HepG2 (cell line): Measurements from ENCODE around the gene MRNIP. TPM values are rescaled to one million over a fixed set of nuclear protein-coding genes. Genes with fewer than 3 reads are reported as not detected.

ENCODE experiments used
- ARNT ChIP-seq: fragments of 450-650 bp; IDR thresholded peaks from 2 replicates; pipeline ENCODE4 v1.6.1; 2017
- FOSL1 ChIP-seq: sonication (generic); formaldehyde crosslinking; IDR thresholded peaks from 2 replicates; pipeline ENCODE4 v1.9.0; 2021; ENCODE audit warnings: missing genetic modification reagents, borderline replicate concordance
- HNF4G ChIP-seq, 2 experiments: sonication (generic) in 1 of 2; formaldehyde crosslinking in 1 of 2; IDR thresholded peaks; 2 replicates each; pipeline versions ENCODE4 v1.4.0 to v1.6.1; 2011 to 2020; ENCODE audit warnings: borderline replicate concordance in 2 of 2, low read depth in 2 of 2, mild to moderate bottlenecking in 2 of 2, low read length in 1 of 2, missing genetic modification reagents in 1 of 2, moderate library complexity in 1 of 2
- HOXA3 ChIP-seq: sonication (generic); formaldehyde crosslinking; IDR thresholded peaks from 2 replicates; pipeline ENCODE4 v1.5.0; 2020; ENCODE audit warnings: missing genetic modification reagents
- MAFG ChIP-seq: sonication (generic); formaldehyde crosslinking; IDR thresholded peaks from 2 replicates; pipeline ENCODE4 v1.5.1; 2020; ENCODE audit warnings: mild to moderate bottlenecking, missing genetic modification reagents
- MATR3 ChIP-seq: sonication (generic); formaldehyde crosslinking; IDR thresholded peaks from 2 replicates; pipeline ENCODE4 v1.4.0; 2020; ENCODE audit warnings: missing genetic modification reagents
- MEIS2 ChIP-seq: sonication (generic); formaldehyde crosslinking; IDR thresholded peaks from 2 replicates; pipeline ENCODE4 v1.9.0; 2021; ENCODE audit warnings: mild to moderate bottlenecking, missing genetic modification reagents
- PRMT3 ChIP-seq: sonication (generic); formaldehyde crosslinking; IDR thresholded peaks from 2 replicates; pipeline ENCODE4 v1.8.1; 2022; ENCODE audit warnings: low read depth, mild to moderate bottlenecking, moderate library complexity, missing genetic modification reagents, borderline replicate concordance
- REPIN1 ChIP-seq: sonication (generic); formaldehyde crosslinking; IDR thresholded peaks from 2 replicates; pipeline ENCODE4 v1.8.0; 2022; ENCODE audit warnings: missing genetic modification reagents, low read depth, mild to moderate bottlenecking, borderline replicate concordance
- SCMH1 ChIP-seq: sonication (generic); formaldehyde crosslinking; IDR thresholded peaks from 2 replicates; pipeline ENCODE4 v1.9.0; 2021; ENCODE audit warnings: missing genetic modification reagents, mild to moderate bottlenecking, borderline replicate concordance
- YEATS4 ChIP-seq: sonication (generic); formaldehyde crosslinking; IDR thresholded peaks from 2 replicates; pipeline ENCODE4 v1.4.0; 2020; ENCODE audit warnings: missing genetic modification reagents, borderline replicate concordance
- ZFP62 ChIP-seq: sonication (generic); formaldehyde crosslinking; IDR thresholded peaks from 2 replicates; pipeline ENCODE4 v1.4.0; 2020; ENCODE audit warnings: missing genetic modification reagents
- ZNF326 ChIP-seq: sonication (generic); formaldehyde crosslinking; IDR thresholded peaks from 2 replicates; pipeline ENCODE4 v1.4.0; 2020; ENCODE audit warnings: missing genetic modification reagents, borderline replicate concordance
- ZNF367 ChIP-seq: sonication (generic); formaldehyde crosslinking; IDR thresholded peaks from 2 replicates; pipeline ENCODE4 v1.4.0; 2020; ENCODE audit warnings: missing genetic modification reagents, borderline replicate concordance
- ZNF577 ChIP-seq: sonication (generic); formaldehyde crosslinking; IDR thresholded peaks from 2 replicates; pipeline ENCODE4 v1.4.0; 2020; ENCODE audit warnings: mild to moderate bottlenecking, low read depth, missing genetic modification reagents, borderline replicate concordance
- ZNF598 ChIP-seq: sonication (generic); formaldehyde crosslinking; IDR thresholded peaks from 2 replicates; pipeline ENCODE4 v1.5.1; 2020; ENCODE audit warnings: mild to moderate bottlenecking, missing genetic modification reagents, borderline replicate concordance
- ZNF777 ChIP-seq: sonication (generic); formaldehyde crosslinking; IDR thresholded peaks from 2 replicates; pipeline ENCODE4 v1.4.0; 2020; ENCODE audit warnings: missing genetic modification reagents
- ZNF879 ChIP-seq: sonication (generic); formaldehyde crosslinking; IDR thresholded peaks from 2 replicates; pipeline ENCODE4 v1.8.1; 2023; ENCODE audit warnings: missing genetic modification reagents
- ZSCAN30 ChIP-seq: sonication (generic); formaldehyde crosslinking; IDR thresholded peaks from 2 replicates; pipeline ENCODE4 v1.5.0; 2020; ENCODE audit warnings: mild to moderate bottlenecking, missing genetic modification reagents
- polyA plus RNA-seq, 8 experiments: library from polyadenylated mRNA; depleted of rRNA in 3 of 8; stranded (reverse) in 7 of 8; unstranded in 1 of 8; fragments of >200 nt; fragmentation: Illumina TruSeq in 4 of 8; extraction: Trizol in 4 of 8; gene quantifications; 2 replicates each; pipeline versions ENCODE4 v1.2.1 to v1.2.3, GENCODE V29; 2011 to 2016; ENCODE audit warnings: low read depth in 4 of 8, missing spikeins in 1 of 8, mixed read lengths in 1 of 8; ENCODE audit not compliant: insufficient read depth in 1 of 8
- total RNA-seq, 5 experiments: library from RNA; depleted of rRNA; stranded (reverse); fragments of >200 nt; fragmentation: Illumina TruSeq; extraction: Trizol; gene quantifications; 2 replicates each; pipeline ENCODE4 v1.2.3, GENCODE V29; 2016; ENCODE audit warnings: low read depth in 1 of 5
- TF ChIP-seq, protein P1 (sequence below): IDR thresholded peaks from 2 replicates; pipeline ENCODE4 v1.6.1; 2016; ENCODE audit warnings: missing compliant biosample characterization, missing genetic modification reagents, borderline replicate concordance
- TF ChIP-seq, protein P2 (sequence below): IDR thresholded peaks from 2 replicates; pipeline ENCODE4 v1.6.1; 2016
- TF ChIP-seq, protein P3 (sequence below): sonication (generic); formaldehyde crosslinking; IDR thresholded peaks from 2 replicates; pipeline ENCODE4 v1.5.1; 2020; ENCODE audit warnings: mild to moderate bottlenecking, missing genetic modification reagents, moderate library complexity
- TF ChIP-seq, protein P4 (sequence below): IDR thresholded peaks from 2 replicates; pipeline ENCODE4 v1.4.0; 2020; ENCODE audit warnings: mild to moderate bottlenecking, missing genetic modification reagents

MRNIP gene
- total and polyA plus RNA-seq, 2 of the 13 experiments (the other 11 are each of a cell fraction or from before 2014, with no cell fraction given) = 15.5 to 34.1 TPM

DNA sequence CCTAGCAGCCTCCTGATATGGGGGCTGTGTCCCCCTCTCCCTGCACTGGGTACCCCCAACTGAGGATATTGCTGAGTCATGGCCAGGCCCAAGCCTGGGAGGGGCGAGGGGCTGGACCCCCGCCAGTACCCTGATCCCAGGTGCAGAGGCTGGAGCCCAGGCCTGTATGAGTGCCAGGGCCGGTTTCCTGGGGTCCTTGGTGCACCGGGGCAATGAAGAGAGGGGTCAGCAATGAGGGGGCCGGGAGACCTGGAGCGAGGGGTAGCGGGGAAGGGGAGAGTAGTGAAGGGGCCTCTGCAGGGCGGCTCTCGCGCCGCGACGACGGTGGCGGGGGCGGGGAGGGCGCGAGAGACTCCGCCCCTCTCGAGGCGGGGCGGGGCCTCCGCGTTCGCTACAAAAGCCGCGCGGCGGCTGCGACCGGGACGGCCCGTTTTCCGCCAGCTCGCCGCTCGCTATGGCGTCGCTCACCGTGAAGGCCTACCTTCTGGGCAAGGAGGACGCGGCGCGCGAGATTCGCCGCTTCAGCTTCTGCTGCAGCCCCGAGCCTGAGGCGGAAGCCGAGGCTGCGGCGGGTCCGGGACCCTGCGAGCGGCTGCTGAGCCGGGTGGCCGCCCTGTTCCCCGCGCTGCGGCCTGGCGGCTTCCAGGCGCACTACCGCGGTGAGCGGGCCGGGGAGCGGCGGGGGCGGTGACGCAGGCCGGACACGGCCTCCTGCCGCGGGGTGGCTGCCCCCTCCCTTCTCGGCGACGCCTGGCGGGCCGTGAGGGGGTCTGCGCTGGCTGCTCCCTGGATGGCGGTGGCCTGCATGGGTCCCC is 37.9 kb downstream of the MRNIP start, which contains the start of gene SQSTM1 (continued):
- TF ChIP-seq MATR3 (CRISPR knock-in tag) (no peak), ZFP62 (CRISPR knock-in tag) (no peak), ZNF879 (CRISPR knock-in tag) (no peak; the same call in 1 of the 2 replicates), MEIS2 (CRISPR knock-in tag) (no peak; the same call in 1 of the 2 replicates), FOSL1 (no peak), HOXA3 (peak; percentile 78), YEATS4 (CRISPR knock-in tag) (peak; percentile 55), REPIN1 (CRISPR knock-in tag) (no peak; the same call in 1 of the 2 replicates), PRMT3 (CRISPR knock-in tag) (no peak), ZNF577 (CRISPR knock-in tag) (no peak), ZSCAN30 (CRISPR knock-in tag) (no peak; the same call in 1 of the 2 replicates), ZNF777 (CRISPR knock-in tag) (no peak; the same call in 1 of the 2 replicates), ARNT (no peak), ZNF367 (CRISPR knock-in tag) (no peak), ZNF598 (CRISPR knock-in tag) (no peak), MAFG (CRISPR knock-in tag) (peak; percentile 98), HNF4G (IDR thresholded peaks at IDR 0.05; ENCODE audit: borderline replicate concordance, low read depth, low read length) (peak; percentile 56; the same call in 1 of the 2 replicates), HNF4G (CRISPR knock-in tag; IDR thresholded peaks at IDR 0.05; ENCODE audit: borderline replicate concordance, low read depth) (no peak), ZNF326 (CRISPR knock-in tag) (peak; percentile 74; the same call in 1 of the 2 replicates), SCMH1 (CRISPR knock-in tag) (no peak)
- TF ChIP-seq, protein P1, sequence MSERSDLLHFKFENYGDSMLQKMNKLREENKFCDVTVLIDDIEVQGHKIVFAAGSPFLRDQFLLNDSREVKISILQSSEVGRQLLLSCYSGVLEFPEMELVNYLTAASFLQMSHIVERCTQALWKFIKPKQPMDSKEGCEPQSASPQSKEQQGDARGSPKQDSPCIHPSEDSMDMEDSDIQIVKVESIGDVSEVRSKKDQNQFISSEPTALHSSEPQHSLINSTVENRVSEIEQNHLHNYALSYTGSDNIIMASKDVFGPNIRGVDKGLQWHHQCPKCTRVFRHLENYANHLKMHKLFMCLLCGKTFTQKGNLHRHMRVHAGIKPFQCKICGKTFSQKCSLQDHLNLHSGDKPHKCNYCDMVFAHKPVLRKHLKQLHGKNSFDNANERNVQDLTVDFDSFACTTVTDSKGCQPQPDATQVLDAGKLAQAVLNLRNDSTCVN = no peak; the same call in 1 of the 2 replicates
- TF ChIP-seq, protein P2, sequence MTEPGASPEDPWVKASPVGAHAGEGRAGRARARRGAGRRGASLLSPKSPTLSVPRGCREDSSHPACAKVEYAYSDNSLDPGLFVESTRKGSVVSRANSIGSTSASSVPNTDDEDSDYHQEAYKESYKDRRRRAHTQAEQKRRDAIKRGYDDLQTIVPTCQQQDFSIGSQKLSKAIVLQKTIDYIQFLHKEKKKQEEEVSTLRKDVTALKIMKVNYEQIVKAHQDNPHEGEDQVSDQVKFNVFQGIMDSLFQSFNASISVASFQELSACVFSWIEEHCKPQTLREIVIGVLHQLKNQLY (CRISPR knock-in tag) = no peak
- TF ChIP-seq, protein P3, sequence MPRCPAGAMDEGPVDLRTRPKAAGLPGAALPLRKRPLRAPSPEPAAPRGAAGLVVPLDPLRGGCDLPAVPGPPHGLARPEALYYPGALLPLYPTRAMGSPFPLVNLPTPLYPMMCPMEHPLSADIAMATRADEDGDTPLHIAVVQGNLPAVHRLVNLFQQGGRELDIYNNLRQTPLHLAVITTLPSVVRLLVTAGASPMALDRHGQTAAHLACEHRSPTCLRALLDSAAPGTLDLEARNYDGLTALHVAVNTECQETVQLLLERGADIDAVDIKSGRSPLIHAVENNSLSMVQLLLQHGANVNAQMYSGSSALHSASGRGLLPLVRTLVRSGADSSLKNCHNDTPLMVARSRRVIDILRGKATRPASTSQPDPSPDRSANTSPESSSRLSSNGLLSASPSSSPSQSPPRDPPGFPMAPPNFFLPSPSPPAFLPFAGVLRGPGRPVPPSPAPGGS = peak; percentile 20
- TF ChIP-seq, protein P4, sequence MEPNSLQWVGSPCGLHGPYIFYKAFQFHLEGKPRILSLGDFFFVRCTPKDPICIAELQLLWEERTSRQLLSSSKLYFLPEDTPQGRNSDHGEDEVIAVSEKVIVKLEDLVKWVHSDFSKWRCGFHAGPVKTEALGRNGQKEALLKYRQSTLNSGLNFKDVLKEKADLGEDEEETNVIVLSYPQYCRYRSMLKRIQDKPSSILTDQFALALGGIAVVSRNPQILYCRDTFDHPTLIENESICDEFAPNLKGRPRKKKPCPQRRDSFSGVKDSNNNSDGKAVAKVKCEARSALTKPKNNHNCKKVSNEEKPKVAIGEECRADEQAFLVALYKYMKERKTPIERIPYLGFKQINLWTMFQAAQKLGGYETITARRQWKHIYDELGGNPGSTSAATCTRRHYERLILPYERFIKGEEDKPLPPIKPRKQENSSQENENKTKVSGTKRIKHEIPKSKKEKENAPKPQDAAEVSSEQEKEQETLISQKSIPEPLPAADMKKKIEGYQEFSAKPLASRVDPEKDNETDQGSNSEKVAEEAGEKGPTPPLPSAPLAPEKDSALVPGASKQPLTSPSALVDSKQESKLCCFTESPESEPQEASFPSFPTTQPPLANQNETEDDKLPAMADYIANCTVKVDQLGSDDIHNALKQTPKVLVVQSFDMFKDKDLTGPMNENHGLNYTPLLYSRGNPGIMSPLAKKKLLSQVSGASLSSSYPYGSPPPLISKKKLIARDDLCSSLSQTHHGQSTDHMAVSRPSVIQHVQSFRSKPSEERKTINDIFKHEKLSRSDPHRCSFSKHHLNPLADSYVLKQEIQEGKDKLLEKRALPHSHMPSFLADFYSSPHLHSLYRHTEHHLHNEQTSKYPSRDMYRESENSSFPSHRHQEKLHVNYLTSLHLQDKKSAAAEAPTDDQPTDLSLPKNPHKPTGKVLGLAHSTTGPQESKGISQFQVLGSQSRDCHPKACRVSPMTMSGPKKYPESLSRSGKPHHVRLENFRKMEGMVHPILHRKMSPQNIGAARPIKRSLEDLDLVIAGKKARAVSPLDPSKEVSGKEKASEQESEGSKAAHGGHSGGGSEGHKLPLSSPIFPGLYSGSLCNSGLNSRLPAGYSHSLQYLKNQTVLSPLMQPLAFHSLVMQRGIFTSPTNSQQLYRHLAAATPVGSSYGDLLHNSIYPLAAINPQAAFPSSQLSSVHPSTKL (CRISPR knock-in tag) = no peak
